ENCODE data around the gene PDE4B. TPM values are rescaled to one million over a fixed set of nuclear protein-coding genes. Genes with fewer than 3 reads are reported as not detected.

PDE4B gene
- total RNA-seq, 2 donors from 2014 or later = 1.6 to 12.2 TPM

- H3K9me3 ChIP-seq = no peaks in the 10 kb centered on the region
- H3K27ac ChIP-seq = no peak overlapping the region
- intact Hi-C loops (cut with DNase I) = no loop called here
- DNase-seq (no peak), ATAC-seq (no peak)
- H3K4me3 ChIP-seq = no peak overlapping the region
- no peaks in the 10 kb centered on the region for H3K4me1 ChIP-seq
- 28 to 43% methylated on average over 1 of the region's 1 CpG for WGBS, 2 donors
- no peaks in the 10 kb centered on the region for H3K36me3 ChIP-seq (replicated peaks in 1 of 2; ENCODE audit: insufficient read depth in 1 of 2, low read depth in 2 of 2)
- no peak for TF ChIP-seq POLR2A (IDR thresholded peaks at IDR 0.05)
- TF ChIP-seq CTCF (IDR thresholded peaks at IDR 0.05) = no peak
- H3K27me3 ChIP-seq = no peaks in the 10 kb centered on the region
These were observed 104.0 kb downstream of the PDE4B start for GRCh38 chr1:65896721-65897120.

GRCh38 chr1:65897485-65897884 lies 104.8 kb downstream of the PDE4B start:
- no peak for ATAC-seq
- WGBS, 2 donors = 43 to 58% methylated on average over 1 of the region's 1 CpG
- Histone ChIP-seq H3K4me1 (no peaks in the 10 kb centered on the region), H3K27ac (no peak overlapping the region), H3K27me3 (no peaks in the 10 kb centered on the region), H3K9me3 (no peaks in the 10 kb centered on the region), H3K4me3 (no peak overlapping the region), H3K36me3 (replicated peaks in 1 of 2; ENCODE audit: insufficient read depth in 1 of 2, low read depth in 2 of 2) (no peaks in the 10 kb centered on the region)
- DNase-seq = no peak
- intact Hi-C loops (cut with DNase I) = no loop called here
- no peak for TF ChIP-seq CTCF (IDR thresholded peaks at IDR 0.05)
- TF ChIP-seq POLR2A (IDR thresholded peaks at IDR 0.05) = no peak

- Histone ChIP-seq H3K36me3 (replicated peaks in 1 of 2; ENCODE audit: insufficient read depth in 1 of 2, low read depth in 2 of 2) (no peaks in the 10 kb centered on the region), H3K4me3 (no peak overlapping the region), H3K4me1 (no peaks in the 10 kb centered on the region), H3K9me3 (no peaks in the 10 kb centered on the region), H3K27ac (no peak overlapping the region), H3K27me3 (no peaks in the 10 kb centered on the region)
- intact Hi-C loops (cut with DNase I) = no loop called here
- TF ChIP-seq POLR2A (IDR thresholded peaks at IDR 0.05) (no peak), CTCF (IDR thresholded peaks at IDR 0.05) (no peak)
- DNase-seq (no peak), ATAC-seq (no peak)
- WGBS, 2 donors = 50 to 68% methylated on average over 1 of the region's 1 CpG
These were observed 112.0 kb downstream of the PDE4B start for GRCh38 chr1:65904681-65905083.

DNA sequence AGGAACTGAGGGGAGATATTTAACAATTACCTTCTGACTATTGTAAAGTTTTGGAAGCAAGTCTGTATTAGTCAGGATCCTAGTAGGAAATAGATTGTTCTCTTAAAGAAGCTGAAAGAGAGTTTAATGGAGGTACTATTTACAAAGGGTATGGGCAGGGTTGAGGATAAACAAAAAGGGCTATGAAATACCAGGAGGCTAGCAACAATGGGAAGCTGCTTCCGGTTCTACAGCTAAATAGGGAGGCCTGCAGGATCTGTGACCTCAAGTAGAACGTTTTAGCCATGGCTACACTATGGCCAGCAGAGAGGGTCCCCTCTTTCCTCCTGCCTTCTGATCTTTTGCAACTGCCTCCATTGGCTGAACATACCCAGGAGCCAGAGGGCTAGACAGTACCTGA lies 117.7 kb downstream of the PDE4B start:
- intact Hi-C loops (cut with DNase I) = no loop called here
- ATAC-seq = no peak

More for the DNA sequence above, 117.7 kb downstream of the PDE4B start:
- TF ChIP-seq CTCF (IDR thresholded peaks at IDR 0.05) (no peak), POLR2A (IDR thresholded peaks at IDR 0.05) (no peak)
- Histone ChIP-seq H3K4me3 (no peak overlapping the region), H3K9me3 (no peaks in the 10 kb centered on the region), H3K27me3 (no peaks in the 10 kb centered on the region), H3K36me3 (replicated peaks in 1 of 2; ENCODE audit: insufficient read depth in 1 of 2, low read depth in 2 of 2) (no peaks in the 10 kb centered on the region), H3K27ac (no peak overlapping the region), H3K4me1 (no peaks in the 10 kb centered on the region)
- DNase-seq = no peak
- 34 to 36% methylated on average over 2 of the region's 2 CpGs for WGBS, 2 donors

Measured in body of pancreas (tissue), 4 donors.